HL-60/S4 treated with retinoic acid at 250 ng/mL for 4 days and 3 days (cell line): ENCODE results near the gene PKNOX2.

Source experiments
- in situ Hi-C: fragments of 300-500 bp; cut with MboI; formaldehyde crosslinking; loops from 2 replicates; pipeline ENCODE4 v1.7.0; 2022; ENCODE audit warnings: low sequenced_read_pairs

The PKNOX2 gene

GRCh38 chr11:125372088-125372487, 207.5 kb downstream of the PKNOX2 start:
- in situ Hi-C loops: no loop called here

- in situ Hi-C loops: no loop called here
Observed at GRCh38 chr11:125372911-125373310, 208.4 kb downstream of the PKNOX2 start.

GRCh38 chr11:125373426-125374391, 209.2 kb downstream of the PKNOX2 start:
- in situ Hi-C loops: no loop called here

GRCh38 chr11:125374398-125374797, 209.8 kb downstream of the PKNOX2 start:
- in situ Hi-C loops: no loop called here

GRCh38 chr11:125375146-125375545, 210.6 kb downstream of the PKNOX2 start:
- in situ Hi-C loops: no loop called here

- in situ Hi-C loops: no loop called here
Observed at GRCh38 chr11:125376117-125376516, 211.6 kb downstream of the PKNOX2 start.

- in situ Hi-C loops: no loop called here
Observed at GRCh38 chr11:125376856-125377255, 212.3 kb downstream of the PKNOX2 start.

GRCh38 chr11:125378083-125378482, 213.5 kb downstream of the PKNOX2 start:
- in situ Hi-C loops: no loop called here

- in situ Hi-C loops: no loop called here
Observed at GRCh38 chr11:125378571-125378970, 214.0 kb downstream of the PKNOX2 start.

- in situ Hi-C loops: no loop called here
Observed at GRCh38 chr11:125379565-125379964, 215.0 kb downstream of the PKNOX2 start.

GRCh38 chr11:125379981-125380380, 215.4 kb downstream of the PKNOX2 start:
- in situ Hi-C loops: no loop called here

GRCh38 chr11:125380756-125381445, 216.3 kb downstream of the PKNOX2 start:
- in situ Hi-C loops: no loop called here

GRCh38 chr11:125381499-125382044, 217.0 kb downstream of the PKNOX2 start:
- in situ Hi-C loops: no loop called here

- in situ Hi-C loops: no loop called here
Observed at GRCh38 chr11:125382314-125382791, 217.8 kb downstream of the PKNOX2 start.

- in situ Hi-C loops: no loop called here
Observed at GRCh38 chr11:125382822-125383221, 218.3 kb downstream of the PKNOX2 start.

- in situ Hi-C loops: no loop called here
Observed at GRCh38 chr11:125384825-125385224, 220.3 kb downstream of the PKNOX2 start.

GRCh38 chr11:125387901-125388300, 223.3 kb downstream of the PKNOX2 start:
- in situ Hi-C loops: no loop called here

- in situ Hi-C loops: no loop called here
Observed at GRCh38 chr11:125388611-125389010, 224.1 kb downstream of the PKNOX2 start.

GRCh38 chr11:125389339-125390166, 225.0 kb downstream of the PKNOX2 start:
- in situ Hi-C loops: no loop called here

GRCh38 chr11:125390946-125391345, 226.4 kb downstream of the PKNOX2 start:
- in situ Hi-C loops: no loop called here

GRCh38 chr11:125393331-125393730, 228.8 kb downstream of the PKNOX2 start:
- in situ Hi-C loops: no loop called here
